Adipocyte (in vitro differentiated cells): ENCODE results near the gene DGKD.
A peak's percentile ranks its signal among the peaks of the same experiment; 100 is the strongest.

Experiments
- DNase-seq: peaks from one replicate; pipeline ENCODE4 v3.0.0-alpha.2; 2015; ENCODE audit warnings: low read depth
- H3K27me3 ChIP-seq: replicated peaks from 2 replicates; pipeline ENCODE4 v1.7.0; 2013; ENCODE audit warnings: mild to moderate bottlenecking, low read length, moderate library complexity; ENCODE audit not compliant: control insufficient read depth, insufficient read depth
- H3K36me3 ChIP-seq: 2 replicates; pipeline ENCODE4 v1.7.0; 2013; ENCODE audit warnings: low read length, mild to moderate bottlenecking, moderate library complexity; ENCODE audit not compliant: control insufficient read depth, insufficient read depth, severe bottlenecking
- H3K4me1 ChIP-seq: 2 replicates; pipeline ENCODE4 v1.7.0; 2013; ENCODE audit warnings: mild to moderate bottlenecking, low read length, moderate library complexity; ENCODE audit not compliant: control insufficient read depth, insufficient read depth
- H3K4me3 ChIP-seq: 2 replicates; pipeline ENCODE4 v1.7.0; 2013; ENCODE audit warnings: mild to moderate bottlenecking, low read length, moderate library complexity
- H3K9ac ChIP-seq: 2 replicates; pipeline ENCODE4 v1.7.0; 2013; ENCODE audit warnings: mild to moderate bottlenecking, low read length, moderate library complexity
- H3K9me3 ChIP-seq: 2 replicates; pipeline ENCODE4 v1.7.0; 2013; ENCODE audit warnings: mild to moderate bottlenecking, low read length, moderate library complexity; ENCODE audit not compliant: control insufficient read depth

Gene DGKD

GRCh38 chr2:233416706-233417105, 62.4 kb downstream of the DGKD start:
- Histone ChIP-seq H3K9me3 (peaks cover 9% of the 10 kb centered on the region), H3K36me3 (no peaks in the 10 kb centered on the region), H3K27me3 (no peaks in the 10 kb centered on the region), H3K9ac (no peak overlapping the region), H3K4me3 (no peak overlapping the region), H3K4me1 (peaks cover 19% of the 10 kb centered on the region)
- DNase-seq, result no peak

- no peak for DNase-seq
- peaks cover 22% of the 10 kb centered on the region for H3K4me1 ChIP-seq
These were observed 63.0 kb downstream of the DGKD start for GRCh38 chr2:233417282-233417681.

GRCh38 chr2:233418052-233418760, 63.9 kb downstream of the DGKD start:
- Histone ChIP-seq H3K9me3 (no peaks in the 10 kb centered on the region), H3K9ac (no peak overlapping the region), H3K4me3 (no peak overlapping the region), H3K4me1 (peaks cover 25% of the 10 kb centered on the region), H3K36me3 (no peaks in the 10 kb centered on the region), H3K27me3 (no peaks in the 10 kb centered on the region)
- DNase-seq, result no peak

More at GRCh38 chr2:233417282-233417681, 63.0 kb downstream of the DGKD start:
- Histone ChIP-seq H3K9me3 (peaks cover 3% of the 10 kb centered on the region), H3K4me3 (no peak overlapping the region), H3K9ac (no peak overlapping the region), H3K27me3 (no peaks in the 10 kb centered on the region), H3K36me3 (no peaks in the 10 kb centered on the region)

GRCh38 chr2:233418761-233419546, 64.7 kb downstream of the DGKD start:
- H3K36me3 ChIP-seq, result no peaks in the 10 kb centered on the region
- H3K9me3 ChIP-seq, result no peaks in the 10 kb centered on the region
- H3K9ac ChIP-seq, result no peak overlapping the region
- peaks cover 18% of the 10 kb centered on the region for H3K4me1 ChIP-seq
- DNase-seq, result peak; percentile 49
- H3K27me3 ChIP-seq, result no peaks in the 10 kb centered on the region
- H3K4me3 ChIP-seq, result no peak overlapping the region

GRCh38 chr2:233419602-233420391, 65.5 kb downstream of the DGKD start:
- H3K4me3 ChIP-seq, result no peak overlapping the region
- peaks cover 9% of the 10 kb centered on the region for H3K4me1 ChIP-seq
- no peak overlapping the region for H3K9ac ChIP-seq
- H3K27me3 ChIP-seq, result no peaks in the 10 kb centered on the region
- DNase-seq, result peak; percentile 39
- no peaks in the 10 kb centered on the region for H3K9me3 ChIP-seq
- H3K36me3 ChIP-seq, result no peaks in the 10 kb centered on the region

GRCh38 chr2:233421091-233421816, 67.0 kb downstream of the DGKD start:
- no peak overlapping the region for H3K9ac ChIP-seq
- no peaks in the 10 kb centered on the region for H3K27me3 ChIP-seq

GRCh38 chr2:233422050-233422639, 67.9 kb downstream of the DGKD start:
- Histone ChIP-seq H3K9ac (no peak overlapping the region), H3K4me1 (peaks cover 9% of the 10 kb centered on the region), H3K4me3 (no peak overlapping the region), H3K36me3 (no peaks in the 10 kb centered on the region), H3K9me3 (peaks cover 9% of the 10 kb centered on the region), H3K27me3 (no peaks in the 10 kb centered on the region)
- no peak for DNase-seq

More at GRCh38 chr2:233421091-233421816, 67.0 kb downstream of the DGKD start:
- peaks cover 9% of the 10 kb centered on the region for H3K4me1 ChIP-seq
- H3K4me3 ChIP-seq, result no peak overlapping the region
- no peak for DNase-seq
- H3K36me3 ChIP-seq, result no peaks in the 10 kb centered on the region
- H3K9me3 ChIP-seq, result peaks cover 1% of the 10 kb centered on the region

GRCh38 chr2:233422649-233423551, 68.6 kb downstream of the DGKD start:
- Histone ChIP-seq H3K27me3 (no peaks in the 10 kb centered on the region), H3K36me3 (no peaks in the 10 kb centered on the region)
- DNase-seq, result no peak

GRCh38 chr2:233423552-233423860, 69.2 kb downstream of the DGKD start:
- H3K4me1 ChIP-seq, result peaks cover 9% of the 10 kb centered on the region
- no peak overlapping the region for H3K4me3 ChIP-seq
- no peak overlapping the region for H3K9ac ChIP-seq
- H3K36me3 ChIP-seq, result no peaks in the 10 kb centered on the region
- no peaks in the 10 kb centered on the region for H3K27me3 ChIP-seq
- DNase-seq, result no peak
- H3K9me3 ChIP-seq, result peaks cover 9% of the 10 kb centered on the region

More at GRCh38 chr2:233422649-233423551, 68.6 kb downstream of the DGKD start:
- H3K9me3 ChIP-seq, result peaks cover 9% of the 10 kb centered on the region
- H3K4me3 ChIP-seq, result no peak overlapping the region
- no peak overlapping the region for H3K9ac ChIP-seq
- H3K4me1 ChIP-seq, result peaks cover 9% of the 10 kb centered on the region
